Activated T-cell treated with anti-CD3 and anti-CD28 coated beads for 48 hours (primary cell): ENCODE data around the gene USP37.

Source experiments
- DNase-seq: peaks from one replicate; pipeline ENCODE4 v3.0.0-alpha.2; 2020; ENCODE audit warnings: low read depth

Gene USP37

GRCh38 chr2:218431878-218432277 is 136.3 kb downstream of the USP37 start:
- no peak for DNase-seq

GRCh38 chr2:218430721-218431120 is 137.4 kb downstream of the USP37 start:
- DNase-seq = no peak

GRCh38 chr2:218429911-218430692 is 138.0 kb downstream of the USP37 start:
- DNase-seq = no peak

GRCh38 chr2:218428846-218429558 is 139.1 kb downstream of the USP37 start:
- no peak for DNase-seq

- no peak for DNase-seq
Measured at GRCh38 chr2:218427741-218428140, 140.4 kb downstream of the USP37 start.

GRCh38 chr2:218425531-218425930 is 142.6 kb downstream of the USP37 start:
- no peak for DNase-seq

- no peak for DNase-seq
Measured at GRCh38 chr2:218423584-218423983, 144.6 kb downstream of the USP37 start.

- DNase-seq = no peak
Measured at GRCh38 chr2:218422403-218423086, 145.6 kb downstream of the USP37 start.

GRCh38 chr2:218421027-218421426 is 147.1 kb downstream of the USP37 start:
- DNase-seq = no peak

GRCh38 chr2:218419630-218420216 is 148.4 kb downstream of the USP37 start:
- DNase-seq = no peak

- DNase-seq = no peak
Measured at GRCh38 chr2:218418717-218419458, 149.3 kb downstream of the USP37 start, which contains the start of gene VIL1. Gene VIL1, plus strand, starts transcription at chr2:218419123. Its CDS starts 4,656 bp downstream, at chr2:218423779.

- no peak for DNase-seq
Measured at GRCh38 chr2:218418321-218418716, 149.8 kb downstream of the USP37 start.

- no peak for DNase-seq
Measured at GRCh38 chr2:218407717-218408116, 160.4 kb downstream of the USP37 start.

- DNase-seq = peak; percentile 50
Measured at GRCh38 chr2:218406949-218407618, 161.1 kb downstream of the USP37 start.

- DNase-seq = peak; percentile 95
Measured at GRCh38 chr2:218406209-218406948, 161.8 kb downstream of the USP37 start.

GRCh38 chr2:218405746-218406208 is 162.4 kb downstream of the USP37 start:
- DNase-seq = no peak

GRCh38 chr2:218405086-218405745 is 162.9 kb downstream of the USP37 start:
- DNase-seq = no peak

GRCh38 chr2:218404351-218405085 is 163.6 kb downstream of the USP37 start:
- no peak for DNase-seq

GRCh38 chr2:218403810-218404209 is 164.3 kb downstream of the USP37 start:
- no peak for DNase-seq
